NCI-H1092 (cell line): ENCODE results near the gene FARS2.

ENCODE experiments used
- DNase-seq: peaks from one replicate; lab custom pipeline; 2025; lab: John Stamatoyannopoulos, UW

Gene FARS2

GRCh38 chr6:5249451-5250122 is 11.7 kb upstream of the FARS2 start:
- no peak for DNase-seq

DNA sequence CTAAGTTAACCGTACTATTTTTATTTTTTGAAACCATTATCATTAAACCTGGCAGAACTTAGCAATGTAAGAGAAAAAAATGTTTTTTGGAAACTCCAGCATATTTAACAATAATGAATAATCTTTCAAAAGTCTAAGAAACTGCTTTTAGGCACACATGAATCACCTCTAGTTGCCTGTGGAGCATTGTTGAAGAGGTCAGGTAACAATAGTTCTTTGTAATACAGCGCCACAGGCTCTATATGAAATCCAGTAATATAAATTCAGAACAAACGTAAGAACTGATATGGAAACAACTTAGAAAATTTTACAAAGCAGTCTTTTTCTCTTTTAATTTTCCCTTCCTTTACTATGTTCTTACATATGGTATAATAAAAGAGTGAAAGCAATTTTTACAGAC is 10.9 kb upstream of the FARS2 start:
- DNase-seq = no peak

GRCh38 chr6:5250911-5251310 is 10.4 kb upstream of the FARS2 start:
- DNase-seq = no peak

DNA sequence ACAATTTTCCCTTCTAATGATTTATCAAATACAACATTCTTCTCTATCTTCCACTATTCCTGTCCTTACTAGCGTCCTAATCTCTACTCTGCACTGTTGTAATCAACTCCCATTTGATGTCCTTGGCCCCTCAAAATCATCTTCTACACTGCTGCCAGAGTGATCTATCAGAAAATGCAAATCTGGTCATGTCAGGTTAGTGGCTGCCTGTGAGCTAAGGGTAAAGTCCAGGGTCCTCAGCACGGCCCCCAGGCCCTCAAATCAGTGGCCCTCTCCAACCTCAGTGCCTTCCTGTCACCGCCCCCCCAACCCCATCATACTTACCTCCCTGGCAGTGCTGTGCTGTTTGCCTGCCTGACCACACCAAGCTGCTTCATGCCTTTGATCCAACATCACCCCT is 4.4 kb upstream of the FARS2 start:
- no peak for DNase-seq

DNA sequence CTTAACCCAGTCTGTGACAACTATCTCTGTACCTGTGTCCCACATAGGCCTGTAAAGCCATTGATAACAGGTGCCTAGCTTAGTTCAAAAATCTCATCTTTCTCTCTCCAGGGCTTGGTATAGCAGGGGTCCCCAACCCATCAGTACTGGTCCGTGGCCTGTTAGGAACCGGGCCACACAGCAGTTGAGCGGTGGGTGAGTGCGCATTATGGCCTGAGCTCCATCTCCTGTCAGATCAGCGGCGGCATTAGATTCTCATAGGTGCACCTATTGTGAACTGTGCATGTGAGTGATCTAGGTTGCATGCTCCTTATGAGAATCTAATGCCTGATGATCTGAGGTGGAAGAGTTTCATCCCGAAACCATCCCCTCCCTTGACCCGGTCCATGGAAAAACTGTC is 3.9 kb upstream of the FARS2 start:
- no peak for DNase-seq

GRCh38 chr6:5259428-5259827 is 1.9 kb upstream of the FARS2 start:
- no peak for DNase-seq

GRCh38 chr6:5260111-5260620 is 1.1 kb upstream of the FARS2 start:
- no peak for DNase-seq

DNA sequence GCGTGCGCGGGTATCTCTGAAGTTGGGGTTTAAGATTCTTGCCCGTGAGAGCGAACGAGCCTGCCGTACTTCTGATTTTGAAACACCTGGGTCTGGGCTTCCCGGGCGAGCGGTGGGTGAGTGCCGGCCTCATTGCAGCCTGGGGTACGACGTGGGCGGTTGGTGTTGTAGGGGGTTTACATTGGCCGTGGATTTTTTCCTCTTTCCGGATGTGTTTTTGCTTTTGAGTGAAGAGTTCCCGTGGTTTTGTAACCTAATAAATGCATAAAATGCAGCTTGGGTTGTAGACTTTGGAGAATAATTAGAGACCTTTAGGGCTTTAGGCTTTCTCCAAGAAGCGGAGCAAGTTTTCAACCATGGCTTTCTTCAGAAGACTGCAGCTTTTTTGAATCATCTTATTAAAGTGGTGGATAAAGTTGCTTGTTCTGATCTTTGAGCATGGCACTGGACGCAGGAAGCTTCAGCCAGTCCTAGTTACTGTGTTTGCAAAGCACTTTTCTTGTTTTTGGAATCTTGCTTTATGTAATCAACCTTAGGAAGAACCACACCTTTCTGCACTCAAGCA is 314 bp downstream of the FARS2 start:
- DNase-seq = no peak

GRCh38 chr6:5266423-5266822 is 5.1 kb downstream of the FARS2 start:
- no peak for DNase-seq

DNA sequence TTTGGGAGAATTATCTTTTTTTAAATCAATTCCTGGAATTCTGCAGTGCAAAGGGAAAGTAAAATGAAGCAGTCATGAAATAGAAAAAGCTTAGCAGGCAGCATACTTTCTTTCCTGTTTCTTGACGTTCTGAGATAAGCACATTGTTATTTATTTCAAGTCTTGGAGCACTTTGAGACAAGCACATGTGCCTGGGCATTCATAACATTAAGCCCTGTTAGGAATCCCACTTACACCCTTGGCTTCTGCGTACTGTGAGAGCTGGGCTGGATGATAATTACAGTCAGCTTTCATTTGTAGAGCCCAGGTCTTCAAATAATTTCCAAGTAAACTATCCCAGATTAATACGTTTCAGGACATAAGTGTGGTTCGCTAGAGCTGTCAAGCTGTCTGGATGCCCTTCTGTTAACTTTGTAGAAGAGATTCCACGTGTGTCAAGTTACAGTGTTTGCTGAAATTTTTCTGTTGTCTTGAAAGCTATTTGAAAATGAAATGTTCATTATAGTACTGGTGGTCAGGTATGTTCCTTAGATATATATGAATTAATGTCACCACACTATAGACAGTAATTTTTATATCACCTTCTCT is 8.9 kb downstream of the FARS2 start:
- DNase-seq = no peak

DNA sequence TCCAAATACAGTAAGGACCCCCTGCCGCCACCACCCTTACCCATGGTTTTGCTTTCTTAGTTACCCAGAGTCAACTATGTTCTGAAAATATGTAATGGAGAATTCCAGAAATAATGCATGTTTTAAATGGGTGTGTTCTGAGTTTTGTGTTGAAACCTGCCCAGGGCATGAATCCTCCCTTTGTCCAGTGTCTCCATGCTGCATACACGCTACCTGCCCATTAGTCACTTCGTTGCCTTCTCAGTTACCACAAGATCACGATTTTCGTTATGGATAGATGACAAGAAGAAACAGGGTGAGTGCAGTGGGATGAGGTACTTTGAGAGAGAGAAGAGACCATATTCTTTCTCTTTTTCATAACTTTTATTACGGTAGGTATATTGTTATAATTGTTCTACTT is 10.6 kb downstream of the FARS2 start:
- DNase-seq = no peak

- DNase-seq = no peak
These were observed 12.9 kb downstream of the FARS2 start for GRCh38 chr6:5274231-5274630.

DNA sequence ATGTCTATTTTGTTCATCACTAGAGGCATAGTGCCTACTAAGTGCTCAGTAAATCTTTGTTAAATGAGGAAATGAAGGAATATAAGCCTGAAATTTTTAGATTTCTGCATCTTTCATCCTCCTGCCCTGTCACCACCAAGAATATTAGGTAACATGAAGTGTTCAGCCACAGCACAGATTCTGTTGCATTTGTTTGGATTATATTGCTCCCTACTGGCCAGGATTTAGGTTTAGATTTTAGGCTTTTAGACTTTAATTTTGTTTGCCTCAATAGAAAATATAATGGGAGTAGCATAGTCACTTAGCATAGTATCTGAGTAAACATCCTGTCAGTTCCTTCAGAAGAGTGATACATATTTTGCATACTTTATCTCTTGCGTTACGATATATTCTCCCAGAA is 14.2 kb downstream of the FARS2 start:
- no peak for DNase-seq

DNA sequence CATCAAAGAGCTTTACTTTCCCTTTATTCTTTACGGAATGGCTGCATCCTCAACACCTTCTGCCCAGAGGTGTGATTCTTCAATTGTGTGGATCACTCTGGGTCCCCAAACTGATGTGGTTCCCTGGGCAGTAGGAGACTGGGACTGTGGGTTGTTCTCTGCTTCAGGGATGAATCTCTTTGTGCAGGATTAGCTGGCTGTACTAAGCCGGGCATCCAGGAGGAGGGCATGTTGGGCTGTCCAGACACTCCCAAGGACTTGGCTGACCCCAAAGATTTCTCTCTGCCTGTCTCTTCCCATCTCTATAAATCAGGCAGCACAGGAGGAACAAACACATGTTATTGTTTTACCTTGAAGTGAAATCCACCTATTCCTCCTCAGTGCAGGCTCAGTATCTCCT is 15.3 kb downstream of the FARS2 start:
- no peak for DNase-seq

GRCh38 chr6:5277589-5277988 is 16.3 kb downstream of the FARS2 start:
- DNase-seq = no peak

GRCh38 chr6:5278047-5278446 is 16.7 kb downstream of the FARS2 start:
- no peak for DNase-seq

DNA sequence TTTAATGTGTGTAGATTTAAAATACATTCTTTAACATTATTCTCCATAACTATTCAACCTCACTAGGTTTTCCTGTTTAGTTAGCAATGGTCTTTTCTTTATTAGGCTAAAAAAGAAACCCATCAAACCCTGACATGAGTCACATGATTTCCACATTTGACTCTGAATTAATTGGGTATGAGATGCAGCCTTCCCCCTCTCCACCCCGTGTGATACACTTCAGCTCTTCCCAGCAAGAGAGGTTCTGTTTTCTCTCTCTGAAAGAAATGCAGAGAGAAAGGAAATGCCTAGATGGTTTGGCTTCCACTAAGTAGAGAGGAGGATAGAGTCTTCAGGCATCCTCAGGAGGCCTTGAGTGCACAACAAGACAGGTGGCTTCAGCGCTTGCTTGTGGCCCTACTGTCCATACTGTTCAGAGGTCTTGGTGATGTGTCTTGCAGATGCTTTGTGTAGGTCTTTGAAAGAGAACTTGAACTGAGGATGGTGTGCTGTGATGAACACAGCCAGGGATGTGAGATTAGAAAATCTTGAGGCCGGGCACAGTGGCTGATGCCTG is 17.3 kb downstream of the FARS2 start:
- DNase-seq = no peak

DNA sequence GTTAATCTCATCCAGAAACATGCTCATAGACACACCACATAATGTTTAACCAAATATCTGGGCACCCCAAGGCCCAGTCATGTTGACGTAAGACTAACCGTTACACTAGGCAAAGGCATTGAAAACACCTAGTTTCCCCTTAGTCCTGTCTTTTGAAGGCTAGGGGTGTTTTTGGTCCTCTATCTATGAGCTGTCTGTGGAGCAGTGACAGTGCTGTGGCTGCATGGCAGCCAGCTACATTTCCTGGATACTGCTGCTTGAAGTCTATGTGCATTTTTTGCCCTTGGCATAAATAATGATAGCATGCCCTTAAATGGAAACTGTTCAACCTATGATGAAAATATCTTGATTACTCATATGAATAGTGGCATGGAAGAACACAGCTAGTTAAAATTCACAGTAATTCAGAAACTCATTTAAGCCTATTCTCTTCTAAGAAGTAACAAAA is 18.6 kb downstream of the FARS2 start:
- DNase-seq = no peak

DNA sequence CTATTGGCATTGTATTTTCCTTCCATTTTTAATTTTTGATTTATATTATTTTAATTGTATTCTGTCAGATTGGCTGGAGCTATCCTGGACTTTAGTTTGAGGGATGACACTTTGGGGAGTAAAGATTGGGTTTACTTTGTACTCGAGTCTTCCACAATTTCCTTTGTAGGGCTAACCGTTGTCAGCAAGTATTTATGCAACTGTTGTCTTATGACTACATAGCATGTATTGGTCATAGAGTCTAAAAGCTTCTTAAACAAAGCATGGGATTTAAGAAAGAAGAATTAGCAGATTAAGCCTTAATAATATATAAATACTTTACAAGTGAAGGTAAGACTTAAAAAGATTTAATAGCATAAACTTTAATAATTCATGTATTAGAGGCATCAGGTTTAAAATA is 19.6 kb downstream of the FARS2 start:
- DNase-seq = no peak

GRCh38 chr6:5282191-5282623 is 20.9 kb downstream of the FARS2 start:
- DNase-seq = no peak

GRCh38 chr6:5285081-5285480 is 23.8 kb downstream of the FARS2 start:
- no peak for DNase-seq

DNA sequence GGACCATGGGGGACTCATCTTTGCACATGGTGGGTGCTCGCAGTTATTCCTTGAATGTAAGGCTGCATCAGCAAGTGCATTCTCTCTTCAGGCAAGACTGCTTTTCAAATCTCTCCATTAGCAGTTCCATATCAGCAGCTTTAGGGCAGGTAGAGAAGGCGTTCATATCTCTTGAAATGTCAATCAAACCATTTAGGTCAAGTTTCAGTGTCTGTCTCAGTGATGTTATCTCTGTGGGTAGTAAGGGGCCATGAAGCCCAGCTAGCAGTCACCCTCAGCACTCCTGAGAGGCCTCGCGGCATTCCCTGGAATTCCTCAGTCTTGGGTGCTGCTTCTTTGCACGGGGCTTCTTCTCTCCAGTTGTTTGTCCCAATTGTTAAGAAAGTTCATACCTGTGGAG is 24.2 kb downstream of the FARS2 start:
- DNase-seq = no peak

DNA sequence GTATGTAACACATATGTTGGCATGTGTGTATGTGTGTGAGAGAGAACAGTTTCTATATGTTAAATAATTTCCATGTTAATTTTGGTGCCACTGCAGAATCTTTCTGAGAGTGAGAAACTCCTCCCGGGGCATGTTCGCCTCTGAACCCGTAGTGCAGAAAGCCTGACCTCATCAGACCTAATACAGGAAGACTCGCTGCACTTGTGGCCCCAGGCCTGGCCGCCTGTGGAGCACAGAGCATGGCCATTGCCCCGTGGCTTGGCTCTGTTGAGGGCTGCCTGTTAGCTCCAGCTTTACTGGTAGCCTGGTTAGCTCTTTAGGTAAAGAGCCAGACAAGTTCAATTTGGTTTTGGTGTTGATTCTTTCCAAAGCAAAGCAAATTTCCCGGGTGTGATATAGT is 25.5 kb downstream of the FARS2 start:
- DNase-seq = no peak
